ENCODE measurements around the gene SNED1. TPM values are rescaled to one million over a fixed set of nuclear protein-coding genes. Genes with fewer than 3 reads are reported as not detected.

Gene SNED1
- total and polyA plus RNA-seq, 9 donors: 16.7 to 69.5 (median 38.9) TPM

- Histone ChIP-seq H3K4me3 (no peak overlapping the region), H3K36me3 (no peaks in the 10 kb centered on the region), H3K27me3 (no peaks in the 10 kb centered on the region), H3K9me3 (no peaks in the 10 kb centered on the region), H3K4me1 (ENCODE audit: insufficient read depth) (no peaks in the 10 kb centered on the region), H3K27ac (no peak overlapping the region)
- 91 to 94% (median 93%) methylated on average over 31 of the region's 31 CpGs for WGBS, 3 donors
- no peak for TF ChIP-seq CTCF (IDR thresholded peaks at IDR 0.05)
- intact Hi-C loops (cut with DNase I): no loop called here
- peak in 3 of 5 donors; percentile 7 to 20 (median 16) for DNase-seq
These were observed 54.4 kb downstream of the SNED1 start for GRCh38 chr2:241052677-241053360.

- H3K36me3 ChIP-seq: no peaks in the 10 kb centered on the region
These were observed 55.3 kb downstream of the SNED1 start for GRCh38 chr2:241053576-241054251.

GRCh38 chr2:241061275-241061674 lies 62.9 kb downstream of the SNED1 start:
- intact Hi-C loops (cut with DNase I): loop anchor here in 1 of 4 donors (5.0 kb wide), 1 partner anchor 149 kb away; no protein-coding TSS in a partner anchor
- TF ChIP-seq EP300 (IDR thresholded peaks at IDR 0.05): no peak
- no peak for TF ChIP-seq CTCF (IDR thresholded peaks at IDR 0.05)
- TF ChIP-seq POLR2A (IDR thresholded peaks at IDR 0.05): no peak
- peak in 1 of 5 donors; percentile 37 for DNase-seq

More at GRCh38 chr2:241053576-241054251, 55.3 kb downstream of the SNED1 start:
- intact Hi-C loops (cut with DNase I): no loop called here
- no peak for DNase-seq
- 95 to 98% (median 97%) methylated on average over 8 of the region's 8 CpGs for WGBS, 3 donors
- Histone ChIP-seq H3K9me3 (no peaks in the 10 kb centered on the region), H3K4me1 (ENCODE audit: insufficient read depth) (no peaks in the 10 kb centered on the region), H3K27me3 (no peaks in the 10 kb centered on the region), H3K27ac (no peak overlapping the region), H3K4me3 (no peak overlapping the region)
- TF ChIP-seq POLR2A (IDR thresholded peaks at IDR 0.05) (no peak), EP300 (IDR thresholded peaks at IDR 0.05) (no peak), CTCF (IDR thresholded peaks at IDR 0.05) (no peak)

GRCh38 chr2:241062389-241063092 lies 64.1 kb downstream of the SNED1 start:
- Histone ChIP-seq H3K9me3 (no peaks in the 10 kb centered on the region), H3K4me1 (ENCODE audit: insufficient read depth) (peaks cover 2% of the 10 kb centered on the region), H3K4me3 (no peak overlapping the region), H3K27me3 (no peaks in the 10 kb centered on the region), H3K27ac (no peak overlapping the region), H3K36me3 (no peaks in the 10 kb centered on the region)
- intact Hi-C loops (cut with DNase I): loop anchor here in 1 of 4 donors (5.0 kb wide), 1 partner anchor 150 kb away; no protein-coding TSS in a partner anchor
- 77 to 84% (median 82%) methylated on average over 12 to 15 of the region's 15 CpGs for WGBS, 3 donors
- no peak for TF ChIP-seq POLR2A (IDR thresholded peaks at IDR 0.05)
- no peak for TF ChIP-seq CTCF (IDR thresholded peaks at IDR 0.05)
- no peak for TF ChIP-seq EP300 (IDR thresholded peaks at IDR 0.05)
- peak in 2 of 5 donors; percentile 10 to 14 for DNase-seq

More at GRCh38 chr2:241061275-241061674, 62.9 kb downstream of the SNED1 start:
- Histone ChIP-seq H3K36me3 (no peaks in the 10 kb centered on the region), H3K4me3 (no peak overlapping the region), H3K27ac (no peak overlapping the region), H3K27me3 (no peaks in the 10 kb centered on the region), H3K4me1 (ENCODE audit: insufficient read depth) (peaks cover 2% of the 10 kb centered on the region), H3K9me3 (no peaks in the 10 kb centered on the region)
- 76 to 81% (median 81%) methylated on average over 6 of the region's 6 CpGs for WGBS, 3 donors
